HepG2 (cell line): ENCODE data around the gene WASHC3. TPM values are rescaled to one million over a fixed set of nuclear protein-coding genes. Genes with fewer than 3 reads are reported as not detected.

ENCODE experiments used
- JARID2 ChIP-seq: sonication (generic); formaldehyde crosslinking; IDR thresholded peaks from 2 replicates; pipeline ENCODE4 v1.8.1; 2023; ENCODE audit warnings: missing genetic modification reagents, inconsistent platforms; ENCODE audit not compliant: insufficient replicate concordance
- ZNF430 ChIP-seq: sonication (generic); formaldehyde crosslinking; IDR thresholded peaks from 2 replicates; pipeline ENCODE4 v1.9.0; 2021; ENCODE audit warnings: mild to moderate bottlenecking, missing genetic modification reagents
- polyA plus RNA-seq, 8 experiments: library from polyadenylated mRNA; depleted of rRNA in 3 of 8; stranded (reverse) in 7 of 8; unstranded in 1 of 8; fragments of >200 nt; fragmentation: Illumina TruSeq in 4 of 8; extraction: Trizol in 4 of 8; gene quantifications; 2 replicates each; pipeline versions ENCODE4 v1.2.1 to v1.2.3, GENCODE V29; 2011 to 2016; ENCODE audit warnings: low read depth in 4 of 8, missing spikeins in 1 of 8, mixed read lengths in 1 of 8; ENCODE audit not compliant: insufficient read depth in 1 of 8
- total RNA-seq, 5 experiments: library from RNA; depleted of rRNA; stranded (reverse); fragments of >200 nt; fragmentation: Illumina TruSeq; extraction: Trizol; gene quantifications; 2 replicates each; pipeline ENCODE4 v1.2.3, GENCODE V29; 2016; ENCODE audit warnings: low read depth in 1 of 5
- TF ChIP-seq, protein P1 (sequence below): sonication (generic); formaldehyde crosslinking; IDR thresholded peaks from 2 replicates; pipeline ENCODE4 v1.4.0; 2020; ENCODE audit warnings: missing genetic modification reagents, mild to moderate bottlenecking, borderline replicate concordance
- TF ChIP-seq, protein P2 (sequence below), 2 experiments: fragments of 450-650 bp in 1 of 2; sonication (generic) in 1 of 2; formaldehyde crosslinking in 1 of 2; IDR thresholded peaks; 2 replicates each; pipeline versions ENCODE4 v1.6.1 to v1.8.0; 2016 to 2022; ENCODE audit warnings: antibody characterized with exemption in 1 of 2, mild to moderate bottlenecking in 1 of 2, missing genetic modification reagents in 1 of 2
- TF ChIP-seq, protein P3 (sequence below): sonication (generic); formaldehyde crosslinking; IDR thresholded peaks from 2 replicates; pipeline ENCODE4 v1.5.0; 2020; ENCODE audit warnings: mild to moderate bottlenecking, missing genetic modification reagents, borderline replicate concordance

WASHC3 gene
- total and polyA plus RNA-seq, 2 of the 13 experiments (the other 11 are each of a cell fraction or from before 2014, with no cell fraction given): 32.7 to 47.3 TPM

DNA sequence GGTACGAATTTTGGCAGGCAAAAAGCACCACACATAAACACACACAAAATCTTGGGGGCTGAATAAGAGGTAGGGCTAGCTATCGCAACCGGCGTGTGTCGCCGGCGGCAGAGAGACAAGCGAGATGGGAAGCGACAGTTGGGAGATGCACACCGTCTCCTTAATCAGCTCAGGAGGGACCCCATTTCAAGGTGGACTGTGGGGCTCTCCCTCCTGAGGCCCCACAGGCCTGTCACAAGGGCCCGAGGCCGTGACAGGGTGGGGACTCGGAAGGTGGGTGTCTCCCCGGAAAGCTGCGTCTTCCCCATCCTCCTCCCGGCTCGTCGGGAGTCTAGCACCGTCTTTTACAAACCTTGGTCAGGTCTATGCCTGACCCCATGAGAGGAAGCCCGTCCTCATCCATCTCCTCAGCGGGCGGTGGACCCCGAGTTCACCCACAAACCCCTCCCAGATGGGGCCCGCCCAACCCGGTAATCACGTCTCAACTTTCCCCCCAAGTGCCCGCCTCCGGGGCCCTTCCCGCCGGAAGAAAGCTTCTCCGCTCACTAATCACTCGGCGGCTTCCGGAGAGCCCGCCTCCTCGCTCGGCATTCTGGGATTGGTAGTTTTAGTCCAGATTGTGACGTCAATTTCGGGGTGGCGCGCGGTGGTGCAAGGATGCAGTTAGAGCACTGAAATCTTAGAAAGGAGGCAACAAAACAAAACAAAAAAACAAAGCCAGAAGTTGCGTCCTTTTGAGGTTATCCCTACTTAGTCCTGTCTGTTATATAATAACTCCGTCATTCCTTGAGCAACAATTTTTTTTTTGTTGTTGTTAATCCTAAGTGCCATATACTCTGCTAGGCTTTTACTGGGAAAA, at the start of gene WASHC3 (continued):
- peak; percentile 47 for TF ChIP-seq JARID2
- TF ChIP-seq, protein P1, sequence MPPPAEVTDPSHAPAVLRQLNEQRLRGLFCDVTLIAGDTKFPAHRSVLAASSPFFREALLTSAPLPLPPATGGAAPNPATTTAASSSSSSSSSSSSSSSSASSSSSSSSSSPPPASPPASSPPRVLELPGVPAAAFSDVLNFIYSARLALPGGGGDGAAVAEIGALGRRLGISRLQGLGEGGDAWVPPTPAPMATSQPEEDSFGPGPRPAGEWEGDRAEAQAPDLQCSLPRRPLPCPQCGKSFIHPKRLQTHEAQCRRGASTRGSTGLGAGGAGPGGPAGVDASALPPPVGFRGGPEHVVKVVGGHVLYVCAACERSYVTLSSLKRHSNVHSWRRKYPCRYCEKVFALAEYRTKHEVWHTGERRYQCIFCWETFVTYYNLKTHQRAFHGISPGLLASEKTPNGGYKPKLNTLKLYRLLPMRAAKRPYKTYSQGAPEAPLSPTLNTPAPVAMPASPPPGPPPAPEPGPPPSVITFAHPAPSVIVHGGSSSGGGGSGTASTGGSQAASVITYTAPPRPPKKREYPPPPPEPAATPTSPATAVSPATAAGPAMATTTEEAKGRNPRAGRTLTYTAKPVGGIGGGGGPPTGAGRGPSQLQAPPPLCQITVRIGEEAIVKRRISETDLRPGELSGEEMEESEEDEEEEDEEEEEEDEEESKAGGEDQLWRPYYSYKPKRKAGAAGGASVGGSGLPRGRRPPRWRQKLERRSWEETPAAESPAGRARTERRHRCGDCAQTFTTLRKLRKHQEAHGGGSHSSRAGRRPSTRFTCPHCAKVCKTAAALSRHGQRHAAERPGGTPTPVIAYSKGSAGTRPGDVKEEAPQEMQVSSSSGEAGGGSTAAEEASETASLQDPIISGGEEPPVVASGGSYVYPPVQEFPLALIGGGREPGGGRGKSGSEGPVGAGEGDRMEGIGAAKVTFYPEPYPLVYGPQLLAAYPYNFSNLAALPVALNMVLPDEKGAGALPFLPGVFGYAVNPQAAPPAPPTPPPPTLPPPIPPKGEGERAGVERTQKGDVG (CRISPR knock-in tag): no peak
- TF ChIP-seq, protein P2, sequence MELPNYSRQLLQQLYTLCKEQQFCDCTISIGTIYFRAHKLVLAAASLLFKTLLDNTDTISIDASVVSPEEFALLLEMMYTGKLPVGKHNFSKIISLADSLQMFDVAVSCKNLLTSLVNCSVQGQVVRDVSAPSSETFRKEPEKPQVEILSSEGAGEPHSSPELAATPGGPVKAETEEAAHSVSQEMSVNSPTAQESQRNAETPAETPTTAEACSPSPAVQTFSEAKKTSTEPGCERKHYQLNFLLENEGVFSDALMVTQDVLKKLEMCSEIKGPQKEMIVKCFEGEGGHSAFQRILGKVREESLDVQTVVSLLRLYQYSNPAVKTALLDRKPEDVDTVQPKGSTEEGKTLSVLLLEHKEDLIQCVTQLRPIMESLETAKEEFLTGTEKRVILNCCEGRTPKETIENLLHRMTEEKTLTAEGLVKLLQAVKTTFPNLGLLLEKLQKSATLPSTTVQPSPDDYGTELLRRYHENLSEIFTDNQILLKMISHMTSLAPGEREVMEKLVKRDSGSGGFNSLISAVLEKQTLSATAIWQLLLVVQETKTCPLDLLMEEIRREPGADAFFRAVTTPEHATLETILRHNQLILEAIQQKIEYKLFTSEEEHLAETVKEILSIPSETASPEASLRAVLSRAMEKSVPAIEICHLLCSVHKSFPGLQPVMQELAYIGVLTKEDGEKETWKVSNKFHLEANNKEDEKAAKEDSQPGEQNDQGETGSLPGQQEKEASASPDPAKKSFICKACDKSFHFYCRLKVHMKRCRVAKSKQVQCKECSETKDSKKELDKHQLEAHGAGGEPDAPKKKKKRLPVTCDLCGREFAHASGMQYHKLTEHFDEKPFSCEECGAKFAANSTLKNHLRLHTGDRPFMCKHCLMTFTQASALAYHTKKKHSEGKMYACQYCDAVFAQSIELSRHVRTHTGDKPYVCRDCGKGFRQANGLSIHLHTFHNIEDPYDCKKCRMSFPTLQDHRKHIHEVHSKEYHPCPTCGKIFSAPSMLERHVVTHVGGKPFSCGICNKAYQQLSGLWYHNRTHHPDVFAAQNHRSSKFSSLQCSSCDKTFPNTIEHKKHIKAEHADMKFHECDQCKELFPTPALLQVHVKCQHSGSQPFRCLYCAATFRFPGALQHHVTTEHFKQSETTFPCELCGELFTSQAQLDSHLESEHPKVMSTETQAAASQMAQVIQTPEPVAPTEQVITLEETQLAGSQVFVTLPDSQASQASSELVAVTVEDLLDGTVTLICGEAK (IDR thresholded peaks at IDR 0.05): peak; percentile 27; the same call in 1 of the 2 replicates
- TF ChIP-seq, protein P2 (CRISPR knock-in tag; IDR thresholded peaks at IDR 0.05): no peak
- TF ChIP-seq ZNF430 (CRISPR knock-in tag): no peak
- TF ChIP-seq, protein P3, sequence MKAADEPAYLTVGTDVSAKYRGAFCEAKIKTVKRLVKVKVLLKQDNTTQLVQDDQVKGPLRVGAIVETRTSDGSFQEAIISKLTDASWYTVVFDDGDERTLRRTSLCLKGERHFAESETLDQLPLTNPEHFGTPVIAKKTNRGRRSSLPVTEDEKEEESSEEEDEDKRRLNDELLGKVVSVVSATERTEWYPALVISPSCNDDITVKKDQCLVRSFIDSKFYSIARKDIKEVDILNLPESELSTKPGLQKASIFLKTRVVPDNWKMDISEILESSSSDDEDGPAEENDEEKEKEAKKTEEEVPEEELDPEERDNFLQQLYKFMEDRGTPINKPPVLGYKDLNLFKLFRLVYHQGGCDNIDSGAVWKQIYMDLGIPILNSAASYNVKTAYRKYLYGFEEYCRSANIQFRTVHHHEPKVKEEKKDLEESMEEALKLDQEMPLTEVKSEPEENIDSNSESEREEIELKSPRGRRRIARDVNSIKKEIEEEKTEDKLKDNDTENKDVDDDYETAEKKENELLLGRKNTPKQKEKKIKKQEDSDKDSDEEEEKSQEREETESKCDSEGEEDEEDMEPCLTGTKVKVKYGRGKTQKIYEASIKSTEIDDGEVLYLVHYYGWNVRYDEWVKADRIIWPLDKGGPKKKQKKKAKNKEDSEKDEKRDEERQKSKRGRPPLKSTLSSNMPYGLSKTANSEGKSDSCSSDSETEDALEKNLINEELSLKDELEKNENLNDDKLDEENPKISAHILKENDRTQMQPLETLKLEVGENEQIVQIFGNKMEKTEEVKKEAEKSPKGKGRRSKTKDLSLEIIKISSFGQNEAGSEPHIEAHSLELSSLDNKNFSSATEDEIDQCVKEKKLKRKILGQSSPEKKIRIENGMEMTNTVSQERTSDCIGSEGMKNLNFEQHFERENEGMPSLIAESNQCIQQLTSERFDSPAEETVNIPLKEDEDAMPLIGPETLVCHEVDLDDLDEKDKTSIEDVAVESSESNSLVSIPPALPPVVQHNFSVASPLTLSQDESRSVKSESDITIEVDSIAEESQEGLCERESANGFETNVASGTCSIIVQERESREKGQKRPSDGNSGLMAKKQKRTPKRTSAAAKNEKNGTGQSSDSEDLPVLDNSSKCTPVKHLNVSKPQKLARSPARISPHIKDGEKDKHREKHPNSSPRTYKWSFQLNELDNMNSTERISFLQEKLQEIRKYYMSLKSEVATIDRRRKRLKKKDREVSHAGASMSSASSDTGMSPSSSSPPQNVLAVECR: peak; percentile 63
